ENCODE measurements around the gene CERS6. TPM values are rescaled to one million over a fixed set of nuclear protein-coding genes. Genes with fewer than 3 reads are reported as not detected.

Gene CERS6
- total RNA-seq, 4 donors from 2014 or later = 17.6 to 31.1 (median 24.1) TPM

DNA sequence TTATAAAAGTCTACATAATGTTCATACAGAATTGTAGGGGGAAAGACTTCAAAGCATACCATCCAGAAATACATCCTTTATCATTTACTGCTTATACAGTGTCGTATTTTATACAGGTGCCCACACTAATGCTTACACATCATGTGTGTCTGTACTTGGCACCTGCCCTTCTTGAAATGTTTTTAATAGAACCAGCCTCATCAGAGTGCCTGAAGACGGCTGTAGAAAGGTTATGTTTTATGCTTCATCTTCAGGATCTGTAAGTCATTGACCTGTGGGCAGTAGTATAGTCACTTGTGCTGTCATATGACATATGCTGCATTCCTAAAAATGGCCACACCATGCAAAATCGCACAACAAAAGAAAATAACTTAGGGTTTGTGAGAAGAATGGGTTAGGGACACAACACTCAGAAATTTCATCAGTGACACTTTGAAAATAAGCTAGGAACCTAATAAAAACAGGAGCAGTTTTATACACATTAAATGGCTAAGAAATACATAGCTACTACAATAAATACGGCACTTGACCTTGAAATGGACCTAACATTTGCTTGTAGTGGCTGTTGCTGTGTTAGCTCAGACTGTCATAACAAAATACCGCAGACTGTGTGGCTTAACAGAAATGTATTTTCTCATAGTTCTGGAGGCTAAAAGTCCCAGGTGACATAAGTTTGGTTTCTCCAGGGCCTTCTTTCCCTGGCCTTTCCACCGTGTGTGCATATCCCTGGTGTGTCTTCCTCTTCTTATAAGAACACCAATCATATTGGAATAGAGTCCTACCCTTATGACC, 112.6 kb downstream of the CERS6 start:
- Histone ChIP-seq H3K4me1 (peaks cover 0 to 36% (median 11%) of the 10 kb centered on the region in 3 donors), H3K27me3 (no peaks in the 10 kb centered on the region), H3K9me3 (no peaks in the 10 kb centered on the region), H3K36me3 (no peaks in the 10 kb centered on the region), H3K27ac (no peak overlapping the region), H3K4me3 (no peak overlapping the region)
- 77 to 85% methylated on average over 6 of the region's 6 CpGs for WGBS, 2 donors
- no peak for DNase-seq
- no peak for TF ChIP-seq POLR2A (IDR thresholded peaks at IDR 0.05)
- TF ChIP-seq, protein P1, sequence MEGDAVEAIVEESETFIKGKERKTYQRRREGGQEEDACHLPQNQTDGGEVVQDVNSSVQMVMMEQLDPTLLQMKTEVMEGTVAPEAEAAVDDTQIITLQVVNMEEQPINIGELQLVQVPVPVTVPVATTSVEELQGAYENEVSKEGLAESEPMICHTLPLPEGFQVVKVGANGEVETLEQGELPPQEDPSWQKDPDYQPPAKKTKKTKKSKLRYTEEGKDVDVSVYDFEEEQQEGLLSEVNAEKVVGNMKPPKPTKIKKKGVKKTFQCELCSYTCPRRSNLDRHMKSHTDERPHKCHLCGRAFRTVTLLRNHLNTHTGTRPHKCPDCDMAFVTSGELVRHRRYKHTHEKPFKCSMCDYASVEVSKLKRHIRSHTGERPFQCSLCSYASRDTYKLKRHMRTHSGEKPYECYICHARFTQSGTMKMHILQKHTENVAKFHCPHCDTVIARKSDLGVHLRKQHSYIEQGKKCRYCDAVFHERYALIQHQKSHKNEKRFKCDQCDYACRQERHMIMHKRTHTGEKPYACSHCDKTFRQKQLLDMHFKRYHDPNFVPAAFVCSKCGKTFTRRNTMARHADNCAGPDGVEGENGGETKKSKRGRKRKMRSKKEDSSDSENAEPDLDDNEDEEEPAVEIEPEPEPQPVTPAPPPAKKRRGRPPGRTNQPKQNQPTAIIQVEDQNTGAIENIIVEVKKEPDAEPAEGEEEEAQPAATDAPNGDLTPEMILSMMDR (IDR thresholded peaks at IDR 0.05) = no peak
- intact Hi-C loops (cut with DNase I) = no loop called here

DNA sequence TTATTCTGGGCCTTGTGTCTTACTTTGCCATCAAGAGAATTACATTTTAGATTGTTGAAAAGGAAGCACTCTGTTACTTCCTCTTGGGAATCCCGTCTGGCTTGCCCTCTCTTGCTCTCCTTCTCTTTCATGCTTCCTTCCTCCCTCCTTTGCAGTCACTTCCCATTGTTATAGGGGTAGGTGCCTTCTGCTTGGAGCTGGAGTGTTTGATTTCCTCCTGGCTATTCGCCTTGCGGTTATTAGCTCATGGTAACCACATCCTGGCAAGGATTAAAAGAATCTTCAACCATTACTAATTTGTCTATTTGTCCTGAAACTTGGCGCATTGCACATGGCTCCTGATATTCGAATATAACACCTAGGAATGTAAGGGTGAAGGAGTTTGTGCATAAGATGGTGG, 115.0 kb downstream of the CERS6 start:
- Histone ChIP-seq H3K4me3 (no peak overlapping the region), H3K9me3 (no peaks in the 10 kb centered on the region), H3K27ac (no peak overlapping the region), H3K27me3 (no peaks in the 10 kb centered on the region), H3K36me3 (no peaks in the 10 kb centered on the region), H3K4me1 (peaks cover 0 to 27% (median 7%) of the 10 kb centered on the region in 3 donors)
- 32 to 36% methylated on average over 5 of the region's 5 CpGs for WGBS, 2 donors
- intact Hi-C loops (cut with DNase I) = no loop called here
- DNase-seq = no peak
- TF ChIP-seq, protein P1 (IDR thresholded peaks at IDR 0.05) = no peak
- no peak for TF ChIP-seq POLR2A (IDR thresholded peaks at IDR 0.05)

DNA sequence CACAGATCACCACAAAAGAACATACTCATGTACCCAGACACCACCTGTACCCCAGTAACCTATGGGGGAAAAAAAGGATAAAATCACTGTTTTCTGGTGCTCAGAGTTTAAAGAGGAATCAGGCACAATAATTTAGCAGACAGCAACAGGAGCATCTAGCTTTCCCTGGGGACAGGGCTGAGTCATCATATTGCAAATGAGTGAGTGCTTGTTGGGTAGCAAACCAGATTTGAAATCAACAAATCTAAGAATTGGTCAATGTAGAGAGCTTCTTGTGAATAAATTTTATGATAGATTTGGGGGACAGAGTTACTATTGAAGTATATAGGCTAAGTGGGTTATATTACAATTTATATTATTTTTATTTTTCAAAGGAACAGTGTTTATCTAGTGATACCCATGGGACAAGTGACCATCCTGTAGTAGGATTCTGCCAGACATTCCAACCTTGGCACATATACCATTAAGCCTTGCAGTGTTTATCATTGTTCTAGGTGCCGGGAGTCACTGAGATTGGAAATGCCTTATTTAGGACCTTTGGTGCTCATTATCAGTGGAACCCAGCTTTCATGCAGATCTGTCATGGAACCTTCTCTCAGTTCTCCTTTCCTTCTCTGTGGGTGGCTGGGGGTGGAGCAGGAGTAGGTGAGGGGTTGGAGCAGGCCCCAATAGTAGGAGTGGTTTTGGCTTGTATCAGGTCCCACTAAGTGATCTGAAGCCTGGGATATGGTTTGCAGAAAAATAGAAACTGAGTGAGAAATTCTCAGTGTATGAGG, 117.2 kb downstream of the CERS6 start:
- WGBS, 2 donors = 88 to 100% methylated on average over 1 of the region's 1 CpG
- TF ChIP-seq POLR2A (IDR thresholded peaks at IDR 0.05) = no peak
- TF ChIP-seq, protein P1 (IDR thresholded peaks at IDR 0.05) = no peak
- intact Hi-C loops (cut with DNase I) = no loop called here
- Histone ChIP-seq H3K27me3 (no peaks in the 10 kb centered on the region), H3K9me3 (no peaks in the 10 kb centered on the region), H3K4me3 (no peak overlapping the region), H3K27ac (no peak overlapping the region), H3K4me1 (peaks cover 0 to 21% (median 7%) of the 10 kb centered on the region in 3 donors), H3K36me3 (no peaks in the 10 kb centered on the region)
- DNase-seq = no peak

DNA sequence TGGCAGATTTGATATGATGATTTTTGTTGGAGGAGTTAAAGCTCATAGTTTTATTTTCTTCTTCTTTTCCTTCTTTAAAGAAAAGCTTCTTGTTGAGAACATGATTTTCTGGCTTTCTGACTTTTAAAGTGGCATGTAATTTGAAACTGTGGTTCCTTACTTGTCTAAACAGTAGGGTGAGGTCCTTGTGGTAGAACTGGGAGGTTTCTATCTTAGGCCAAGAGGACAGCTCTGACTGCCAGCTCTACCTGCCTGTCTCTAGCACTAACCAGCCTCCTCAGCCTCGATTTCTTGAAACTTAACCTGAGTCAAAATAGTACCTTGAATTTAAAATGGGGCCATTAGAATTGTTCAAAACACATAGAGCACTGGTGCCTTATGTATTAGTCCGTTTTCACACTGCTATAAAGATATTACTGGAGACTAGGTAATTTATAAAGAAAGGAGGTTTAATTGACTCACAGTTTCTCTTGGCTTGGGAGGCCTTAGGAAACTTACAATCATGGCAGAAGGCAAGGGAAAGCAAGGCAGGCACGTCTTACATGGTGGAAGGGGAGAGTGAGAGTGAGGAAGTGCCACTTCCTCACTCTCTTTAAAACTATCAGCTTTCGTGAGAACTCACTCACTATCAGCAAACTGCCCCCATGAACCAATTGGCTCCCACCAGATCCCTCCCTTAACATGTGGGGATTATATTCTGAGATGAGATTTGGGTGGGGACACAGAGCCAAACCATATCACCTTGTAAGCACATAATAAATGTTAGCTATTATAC, 119.0 kb downstream of the CERS6 start:
- Histone ChIP-seq H3K4me1 (peaks cover 0 to 21% (median 7%) of the 10 kb centered on the region in 3 donors), H3K27ac (no peak overlapping the region), H3K27me3 (no peaks in the 10 kb centered on the region), H3K36me3 (no peaks in the 10 kb centered on the region), H3K4me3 (no peak overlapping the region), H3K9me3 (no peaks in the 10 kb centered on the region)
- no peak for DNase-seq
- intact Hi-C loops (cut with DNase I) = no loop called here
- no peak for TF ChIP-seq POLR2A (IDR thresholded peaks at IDR 0.05)
- TF ChIP-seq, protein P1 (IDR thresholded peaks at IDR 0.05) = no peak
- WGBS, 2 donors = 65 to 77% methylated on average over 4 of the region's 4 CpGs

Measured in esophagus squamous epithelium (tissue), 5 donors.